Measurements from ENCODE around the gene ZMYND10.

- TF ChIP-seq REST (IDR thresholded peaks at IDR 0.05; ENCODE audit: insufficient read depth in 1 of 2, low read depth in 2 of 2, low read length in 2 of 2) (no peak), SIN3A (IDR thresholded peaks at IDR 0.05; ENCODE audit: borderline replicate concordance, insufficient read depth, low read length) (no peak)
Measured at GRCh38 chr3:50353245-50354004, 7.9 kb upstream of the ZMYND10 start.
